BLaER1 treated with 17β-estradiol and CSF1 and Interleukin-3, amounts not matched to agents 10 nM and 100 nM (cell line): ENCODE measurements around the gene DOK1.

Experiments used
- H3K27ac ChIP-seq, 11 experiments: shearing (Covaris generic); formaldehyde crosslinking; 2 replicates each; pipeline ENCODE4 v1.8.1; 2022
- H3K27me3 ChIP-seq, 11 experiments: shearing (Covaris generic); formaldehyde crosslinking; 2 replicates each; pipeline ENCODE4 v1.8.1; 2022
- H3K36me3 ChIP-seq, 11 experiments: shearing (Covaris generic); formaldehyde crosslinking; 2 replicates each; pipeline ENCODE4 v1.8.1; 2022
- H3K4me1 ChIP-seq, 10 experiments: shearing (Covaris generic); formaldehyde crosslinking; 2 replicates each; pipeline ENCODE4 v1.8.1; 2022
- H3K4me2 ChIP-seq, 11 experiments: shearing (Covaris generic); formaldehyde crosslinking; 2 replicates each; pipeline ENCODE4 v1.8.1; 2022
- H3K4me3 ChIP-seq, 10 experiments: shearing (Covaris generic); formaldehyde crosslinking; 2 replicates each; pipeline ENCODE4 v1.8.1; 2022
- H3K9ac ChIP-seq, 11 experiments: shearing (Covaris generic); formaldehyde crosslinking; 2 replicates each; pipeline ENCODE4 v1.8.1; 2022
- H3K9me3 ChIP-seq, 11 experiments: shearing (Covaris generic); formaldehyde crosslinking; replicated peaks in 1 of 11; 2 replicates each; pipeline ENCODE4 v1.8.1; 2022
- H4K20me1 ChIP-seq, 11 experiments: shearing (Covaris generic); formaldehyde crosslinking; 2 replicates each; pipeline ENCODE4 v1.8.1; 2022
- Cebpa-rat ChIP-seq, 11 experiments: shearing (Covaris generic); IDR thresholded peaks; 2 replicates each; pipeline ENCODE4 v1.8.1; 2022

The DOK1 gene

DNA sequence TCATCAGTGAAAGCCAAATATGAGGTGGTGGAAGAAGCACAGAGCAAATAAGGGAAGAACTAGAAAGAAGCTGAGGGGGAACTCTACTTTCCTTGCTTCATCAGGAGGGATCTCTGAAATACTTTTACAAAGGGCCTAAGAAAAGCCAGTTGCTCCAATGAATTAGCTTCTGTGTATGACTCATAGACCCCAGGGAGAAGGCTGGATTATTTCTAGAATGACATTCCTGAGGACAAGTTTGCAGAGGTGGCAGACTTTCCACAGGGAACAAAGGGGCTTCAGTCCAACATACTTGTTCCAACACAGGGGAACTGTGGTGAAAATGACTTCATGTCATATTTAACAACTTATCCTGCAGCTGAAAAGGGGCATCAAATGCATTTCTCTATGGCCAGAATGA, 29.0 kb downstream of the DOK1 start:
- H3K4me3 ChIP-seq, result no peak overlapping the region
- peak overlapping the region in 8 of 11 experiments; percentile 27 to 88 (median 58); a peak in 14 of 22 replicates for H3K4me2 ChIP-seq
- no peaks in the 10 kb centered on the region for H3K27me3 ChIP-seq
- H3K27ac ChIP-seq, result no peak overlapping the region
- peaks cover 26 to 69% (median 42%) of the 10 kb centered on the region in 10 experiments for H3K4me1 ChIP-seq
- H4K20me1 ChIP-seq, result no peaks in the 10 kb centered on the region
- TF ChIP-seq Cebpa-rat (IDR thresholded peaks at IDR 0.05), result no peak
- H3K36me3 ChIP-seq, result no peaks in the 10 kb centered on the region
- no peak overlapping the region for H3K9ac ChIP-seq
- no peaks in the 10 kb centered on the region for H3K9me3 ChIP-seq

DNA sequence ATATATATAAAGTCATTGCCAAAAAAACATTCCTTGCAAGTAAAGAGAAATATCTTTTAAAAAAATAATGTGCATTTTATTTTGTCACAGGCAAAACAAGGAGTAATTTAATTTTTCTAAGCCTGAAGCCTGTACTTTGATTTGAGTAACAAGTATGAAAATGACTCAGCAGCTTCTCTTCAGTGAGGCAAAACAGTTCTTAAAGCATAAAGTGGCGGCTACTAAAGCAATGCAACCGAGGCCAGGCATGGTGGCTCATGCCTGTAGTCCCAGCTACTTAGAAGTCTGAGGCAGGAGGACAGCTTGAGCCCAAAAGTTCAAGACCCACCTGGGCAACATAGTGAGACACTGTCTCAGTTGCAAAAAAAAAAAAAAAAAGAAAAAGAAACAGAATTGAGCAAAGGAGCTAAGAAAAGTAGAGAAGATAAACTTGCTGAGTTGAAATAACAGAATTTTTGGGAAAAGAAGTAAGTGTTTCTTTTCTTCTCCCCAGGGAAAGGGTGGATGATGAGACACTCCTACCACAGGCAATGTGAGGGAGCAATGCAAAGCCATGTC, 29.6 kb downstream of the DOK1 start:
- Histone ChIP-seq H3K36me3 (no peaks in the 10 kb centered on the region), H3K27me3 (no peaks in the 10 kb centered on the region), H4K20me1 (no peaks in the 10 kb centered on the region), H3K4me3 (no peak overlapping the region), H3K4me2 (peak overlapping the region in 8 of 11 experiments; percentile 40 to 88 (median 64); a peak in 12 of 22 replicates), H3K4me1 (peaks cover 26 to 62% (median 40%) of the 10 kb centered on the region in 10 experiments), H3K9me3 (no peaks in the 10 kb centered on the region), H3K27ac (no peak overlapping the region), H3K9ac (no peak overlapping the region)
- TF ChIP-seq Cebpa-rat (IDR thresholded peaks at IDR 0.05), result no peak

DNA sequence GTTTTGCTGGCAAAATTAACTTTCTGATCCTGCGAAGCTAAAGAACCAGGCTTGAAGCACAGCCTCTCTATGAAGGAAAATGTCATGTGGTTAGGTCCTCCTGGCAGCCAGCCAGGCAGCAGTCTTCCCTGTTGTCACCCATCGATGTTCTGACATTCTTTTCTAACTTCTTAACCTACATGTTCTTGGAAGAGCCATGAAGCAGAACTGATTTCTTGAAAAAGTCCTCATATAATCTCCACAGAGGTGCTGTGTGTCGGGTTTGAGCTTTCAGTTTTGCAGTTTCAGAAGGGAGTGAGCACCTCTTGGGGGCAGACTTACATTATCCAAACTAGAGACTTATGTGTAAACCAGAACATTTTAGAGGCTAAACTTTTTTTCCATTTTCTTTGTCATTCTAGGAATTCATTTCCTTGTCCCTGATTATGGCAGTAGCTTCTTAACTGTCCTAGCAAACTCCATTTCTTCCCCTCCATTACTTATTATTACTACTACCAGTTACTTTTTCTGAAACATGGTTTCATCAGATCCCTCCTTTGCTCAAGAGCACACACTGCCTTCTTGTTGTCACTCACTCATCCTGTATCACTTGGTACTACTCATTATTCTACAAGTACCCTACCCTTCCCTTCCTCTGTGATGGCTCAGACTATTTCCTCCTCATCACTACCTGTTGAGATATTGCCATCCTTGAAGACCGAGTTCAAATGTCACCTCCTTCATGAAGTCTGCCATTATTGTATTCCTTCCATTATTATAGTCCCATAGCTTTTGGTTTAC, 31.1 kb downstream of the DOK1 start:
- peak overlapping the region in 1 of 10 experiments; percentile 38; a peak in 2 of 20 replicates for H3K4me3 ChIP-seq
- H3K4me1 ChIP-seq, result peaks cover 26 to 58% (median 41%) of the 10 kb centered on the region in 10 experiments

DNA sequence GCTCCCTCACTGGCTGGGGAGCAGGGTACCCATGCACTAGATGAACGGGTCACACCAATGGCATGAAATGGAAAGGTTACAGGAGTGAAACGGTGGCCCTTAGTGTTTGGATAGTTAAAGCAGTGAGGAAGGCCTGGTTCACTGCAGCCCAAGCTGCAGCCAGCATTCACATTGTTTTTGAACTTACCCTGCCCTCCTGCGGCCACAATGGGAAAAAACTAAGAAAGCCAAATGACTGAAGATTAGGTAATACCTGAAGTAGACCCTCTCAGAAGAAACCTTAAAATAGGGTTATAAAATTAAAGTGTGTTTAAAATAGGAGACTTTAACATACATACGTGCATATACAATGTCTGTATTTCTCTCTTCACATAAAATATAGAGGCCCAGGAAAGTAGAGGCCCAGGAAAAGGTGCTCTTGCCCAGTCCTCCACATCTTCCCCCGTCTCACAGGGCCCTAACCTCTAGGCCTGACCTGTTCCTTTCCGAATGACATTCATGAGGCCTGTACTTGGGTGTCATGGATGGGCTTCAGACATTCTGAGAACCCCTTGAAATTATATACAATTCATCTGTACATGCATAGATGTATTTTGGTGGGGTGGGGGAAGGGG, 33.3 kb downstream of the DOK1 start:
- no peaks in the 10 kb centered on the region for H3K9me3 ChIP-seq
- no peaks in the 10 kb centered on the region for H3K27me3 ChIP-seq
- peaks cover 26 to 51% (median 41%) of the 10 kb centered on the region in 10 experiments for H3K4me1 ChIP-seq
- no peak overlapping the region for H3K27ac ChIP-seq
- H4K20me1 ChIP-seq, result no peaks in the 10 kb centered on the region
- H3K4me3 ChIP-seq, result no peak overlapping the region
- no peak overlapping the region for H3K9ac ChIP-seq
- TF ChIP-seq Cebpa-rat (IDR thresholded peaks at IDR 0.05), result no peak; a peak in 1 of 22 replicates
- H3K36me3 ChIP-seq, result no peaks in the 10 kb centered on the region
- peak overlapping the region in 2 of 11 experiments; percentile 19 to 41; a peak in 3 of 22 replicates for H3K4me2 ChIP-seq

More for the DNA sequence above, 31.1 kb downstream of the DOK1 start:
- peak overlapping the region; percentile 1 to 67 (median 30); a peak in 19 of 22 replicates for H3K27ac ChIP-seq
- H3K9ac ChIP-seq, result peak overlapping the region in 8 of 11 experiments; percentile 5 to 53 (median 34); a peak in 11 of 22 replicates
- H3K9me3 ChIP-seq, result no peaks in the 10 kb centered on the region
- H3K4me2 ChIP-seq, result peak overlapping the region; percentile 55 to 88 (median 72)
- no peaks in the 10 kb centered on the region for H3K36me3 ChIP-seq
- H4K20me1 ChIP-seq, result no peaks in the 10 kb centered on the region
- H3K27me3 ChIP-seq, result no peaks in the 10 kb centered on the region
- no peak for TF ChIP-seq Cebpa-rat (IDR thresholded peaks at IDR 0.05)

DNA sequence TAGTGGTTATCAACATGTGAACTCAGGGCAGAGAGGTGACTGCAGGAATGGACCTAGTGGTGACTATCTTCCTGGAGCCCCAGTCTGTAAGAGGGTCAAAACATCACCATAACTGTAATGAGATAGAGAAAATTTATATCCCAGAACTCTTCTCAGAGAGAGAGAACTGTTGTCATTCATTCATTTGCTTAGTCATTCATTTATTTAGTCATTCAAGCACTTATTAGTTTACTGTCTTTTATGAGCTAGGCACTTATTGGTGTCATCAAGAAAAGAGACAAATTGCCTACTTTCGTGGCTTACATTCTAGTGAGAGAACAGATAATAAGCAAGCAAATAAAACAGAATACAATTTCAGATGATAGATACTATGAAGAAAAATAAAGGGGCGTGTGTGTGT, 34.1 kb downstream of the DOK1 start:
- no peak overlapping the region for H3K27ac ChIP-seq
- no peaks in the 10 kb centered on the region for H3K27me3 ChIP-seq
- H3K9me3 ChIP-seq, result no peaks in the 10 kb centered on the region
- no peaks in the 10 kb centered on the region for H4K20me1 ChIP-seq
- H3K4me3 ChIP-seq, result no peak overlapping the region
- peaks cover 26 to 44% (median 34%) of the 10 kb centered on the region in 10 experiments for H3K4me1 ChIP-seq
- no peak overlapping the region for H3K4me2 ChIP-seq
- no peaks in the 10 kb centered on the region for H3K36me3 ChIP-seq
- H3K9ac ChIP-seq, result peak overlapping the region in 1 of 11 experiments; percentile 43; a peak in 1 of 22 replicates
- no peak for TF ChIP-seq Cebpa-rat (IDR thresholded peaks at IDR 0.05)

DNA sequence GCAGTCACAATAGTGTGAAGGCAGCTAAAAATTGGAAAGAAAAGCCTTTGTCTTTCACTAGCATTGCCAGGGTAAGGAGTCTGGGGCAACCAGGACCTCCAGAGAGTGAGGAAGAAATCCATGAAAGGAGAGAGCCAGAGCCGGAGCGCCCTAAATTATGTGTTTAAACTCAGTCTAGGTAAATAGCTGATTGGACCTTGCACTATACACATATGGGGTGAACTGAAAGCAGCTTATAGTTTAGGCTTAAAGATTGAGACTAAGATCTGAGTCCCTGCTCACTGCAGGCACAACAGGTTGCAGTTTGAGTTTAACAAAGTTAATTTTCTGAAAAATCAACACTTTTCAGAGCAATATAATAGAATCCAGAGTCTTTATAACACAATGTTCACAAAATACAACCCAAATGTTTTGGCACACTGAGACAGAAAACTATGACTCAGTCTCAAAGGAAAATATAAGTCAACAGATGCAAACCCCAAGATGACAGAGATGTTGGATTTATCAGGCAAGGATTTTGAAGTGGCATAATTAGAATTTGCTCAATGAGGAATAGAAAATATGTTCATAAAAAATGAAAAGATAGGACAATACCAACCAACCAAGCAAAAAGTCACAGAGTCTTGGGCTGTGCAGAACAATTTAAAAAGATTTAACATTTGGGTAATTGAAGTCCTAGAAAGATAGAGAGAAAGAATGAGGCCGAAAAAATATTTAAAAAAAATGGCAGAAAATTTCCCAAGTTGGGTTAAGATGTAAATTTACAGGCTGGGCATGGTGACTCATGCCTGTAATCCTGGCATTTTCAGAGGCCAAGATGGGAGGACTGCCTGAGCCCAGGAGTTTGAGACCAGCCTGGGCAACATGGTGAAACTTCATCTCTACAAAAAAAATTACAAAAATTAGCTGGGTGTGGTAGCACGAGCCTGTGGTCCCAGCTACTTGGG, 39.6 kb downstream of the DOK1 start:
- Histone ChIP-seq H3K9me3 (no peaks in the 10 kb centered on the region), H3K4me3 (no peak overlapping the region), H3K4me1 (peaks cover 0 to 5% (median 0%) of the 10 kb centered on the region in 10 experiments; a peak in 3 of 20 replicates), H3K4me2 (no peak overlapping the region), H4K20me1 (no peaks in the 10 kb centered on the region), H3K27ac (no peak overlapping the region), H3K9ac (no peak overlapping the region), H3K27me3 (no peaks in the 10 kb centered on the region), H3K36me3 (no peaks in the 10 kb centered on the region)
- TF ChIP-seq Cebpa-rat (IDR thresholded peaks at IDR 0.05), result no peak

DNA sequence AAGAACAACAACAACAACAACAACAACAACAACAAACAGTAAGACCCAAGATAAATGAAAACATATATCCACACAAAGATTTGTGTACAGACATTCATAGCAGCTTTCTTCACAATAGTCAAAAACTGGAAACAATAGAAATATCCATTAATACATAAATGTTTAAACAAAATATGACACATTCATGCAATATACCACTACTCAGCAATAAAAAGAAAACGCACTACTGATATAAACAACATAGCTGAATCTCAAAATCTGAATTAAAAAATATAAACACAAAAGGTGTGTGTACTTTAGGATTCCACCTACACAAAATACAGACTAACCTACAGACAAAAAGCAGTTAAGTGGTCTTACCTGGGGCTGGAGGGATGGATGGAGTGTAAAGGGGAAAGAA, 42.1 kb downstream of the DOK1 start:
- Histone ChIP-seq H3K4me1 (peaks cover 0 to 9% (median 0%) of the 10 kb centered on the region in 10 experiments; a peak in 4 of 20 replicates), H3K36me3 (no peaks in the 10 kb centered on the region), H3K4me3 (no peak overlapping the region), H3K9ac (no peak overlapping the region), H3K4me2 (no peak overlapping the region), H3K27ac (no peak overlapping the region), H3K9me3 (no peaks in the 10 kb centered on the region), H4K20me1 (no peaks in the 10 kb centered on the region), H3K27me3 (no peaks in the 10 kb centered on the region)
- no peak for TF ChIP-seq Cebpa-rat (IDR thresholded peaks at IDR 0.05)

DNA sequence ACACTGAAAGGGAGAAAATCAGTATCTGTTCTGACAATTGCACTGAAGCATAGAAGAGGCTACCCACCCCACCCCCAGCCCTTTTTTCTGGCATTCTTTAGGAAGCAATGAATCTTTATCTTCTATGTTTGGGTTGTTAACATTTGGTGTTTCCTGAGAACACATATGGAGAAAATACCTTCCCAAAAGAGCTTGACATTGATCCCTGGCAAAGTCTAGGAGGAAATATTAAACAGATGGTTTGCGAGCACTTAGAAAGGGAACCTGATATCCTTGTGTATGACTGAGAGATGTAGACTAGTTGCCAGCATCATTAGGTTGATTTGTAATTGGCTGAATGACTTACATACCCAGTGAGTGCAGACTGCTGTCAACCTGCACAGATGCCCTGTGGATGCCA, 42.9 kb downstream of the DOK1 start:
- Histone ChIP-seq H3K27me3 (no peaks in the 10 kb centered on the region), H3K27ac (no peak overlapping the region), H3K4me2 (no peak overlapping the region), H3K9ac (no peak overlapping the region), H3K36me3 (no peaks in the 10 kb centered on the region), H3K9me3 (no peaks in the 10 kb centered on the region), H3K4me3 (no peak overlapping the region), H4K20me1 (no peaks in the 10 kb centered on the region), H3K4me1 (peaks cover 0 to 15% (median 0%) of the 10 kb centered on the region in 10 experiments; a peak in 7 of 20 replicates)
- TF ChIP-seq Cebpa-rat (IDR thresholded peaks at IDR 0.05), result no peak
